ENCODE measurements around the gene SUN5. TPM values are rescaled to one million over a fixed set of nuclear protein-coding genes. Genes with fewer than 3 reads are reported as not detected.

Gene SUN5
- total RNA-seq, 1 experiment from 2014 or later, result not detected

GRCh38 chr20:33005908-33006775 is 1.9 kb upstream of the SUN5 start:
- no peak for DNase-seq
- intact Hi-C loops (cut with micrococcal nuclease; ENCODE audit: unreplicated experiment), result loop anchor here (5.0 to 10.0 kb wide), 2 partner anchors 91 to 101 kb away; no protein-coding TSS in a partner anchor
- no peak for TF ChIP-seq CTCF (IDR thresholded peaks at IDR 0.05; ENCODE audit: insufficient read depth in 1 of 2, low read depth in 1 of 2, low read length in 1 of 2, severe bottlenecking in 1 of 2, unreplicated experiment in 1 of 2)
- BruUV-seq (replicated peaks), result no TSS peak
- H3K9me3 Mint-ChIP-seq (ENCODE audit: unreplicated experiment), result peaks cover 10% of the 10 kb centered on the region
- ChIA-PET CTCF (no interaction called here), POLR2A (no interaction called here)
- H3K27me3 ChIP-seq (replicated peaks; ENCODE audit: control insufficient read depth, insufficient read depth, low read length), result peaks cover 3% of the 10 kb centered on the region
- H3K36me3 Mint-ChIP-seq (ENCODE audit: insufficient read depth, unreplicated experiment), result no peaks in the 10 kb centered on the region
- H3K4me1 Mint-ChIP-seq (ENCODE audit: low read depth, unreplicated experiment), result no peaks in the 10 kb centered on the region
- peaks cover 17% of the 10 kb centered on the region for H3K27me3 Mint-ChIP-seq (ENCODE audit: insufficient read depth, unreplicated experiment)
- no peak overlapping the region for H3K4me3 Mint-ChIP-seq (ENCODE audit: unreplicated experiment)
- no peak overlapping the region for H3K27ac Mint-ChIP-seq (ENCODE audit: unreplicated experiment)
- no peaks in the 10 kb centered on the region for H3K4me1 ChIP-seq
- H3K9me3 ChIP-seq, result peaks cover 10% of the 10 kb centered on the region
- no peaks in the 10 kb centered on the region for H3K36me3 ChIP-seq (ENCODE audit: control insufficient read depth, insufficient read depth, low read length)
- H3K4me3 ChIP-seq (ENCODE audit: low read depth, low read length), result no peak overlapping the region

GRCh38 chr20:33005132-33005566 is 916 bp upstream of the SUN5 start:
- Mint-ChIP-seq H3K4me3 (ENCODE audit: unreplicated experiment) (no peak overlapping the region), H3K9me3 (ENCODE audit: unreplicated experiment) (peaks cover 10% of the 10 kb centered on the region), H3K27ac (ENCODE audit: unreplicated experiment) (no peak overlapping the region), H3K27me3 (ENCODE audit: insufficient read depth, unreplicated experiment) (peaks cover 18% of the 10 kb centered on the region), H3K36me3 (ENCODE audit: insufficient read depth, unreplicated experiment) (no peaks in the 10 kb centered on the region), H3K4me1 (ENCODE audit: low read depth, unreplicated experiment) (no peaks in the 10 kb centered on the region)
- DNase-seq, result peak in 1 of 2 experiments; percentile 42
- BruUV-seq (replicated peaks), result no TSS peak
- ChIA-PET CTCF (no interaction called here), POLR2A (no interaction called here)
- intact Hi-C loops (cut with micrococcal nuclease; ENCODE audit: unreplicated experiment), result loop anchor here (5.0 to 10.0 kb wide), 2 partner anchors 92 to 100 kb away; no protein-coding TSS in a partner anchor
- Histone ChIP-seq H3K36me3 (ENCODE audit: control insufficient read depth, insufficient read depth, low read length) (no peaks in the 10 kb centered on the region), H3K4me1 (no peaks in the 10 kb centered on the region), H3K4me3 (ENCODE audit: low read depth, low read length) (no peak overlapping the region), H3K9me3 (peaks cover 10% of the 10 kb centered on the region), H3K27me3 (replicated peaks; ENCODE audit: control insufficient read depth, insufficient read depth, low read length) (no peaks in the 10 kb centered on the region; the same call in 1 of the 2 replicates)
- peak; percentile 59 to 84 for TF ChIP-seq CTCF (IDR thresholded peaks at IDR 0.05; ENCODE audit: insufficient read depth in 1 of 2, low read depth in 1 of 2, low read length in 1 of 2, severe bottlenecking in 1 of 2, unreplicated experiment in 1 of 2)

- Mint-ChIP-seq H3K4me1 (ENCODE audit: low read depth, unreplicated experiment) (no peaks in the 10 kb centered on the region), H3K27ac (ENCODE audit: unreplicated experiment) (no peak overlapping the region), H3K9me3 (ENCODE audit: unreplicated experiment) (peaks cover 10% of the 10 kb centered on the region), H3K27me3 (ENCODE audit: insufficient read depth, unreplicated experiment) (peaks cover 14% of the 10 kb centered on the region), H3K4me3 (ENCODE audit: unreplicated experiment) (no peak overlapping the region), H3K36me3 (ENCODE audit: insufficient read depth, unreplicated experiment) (no peaks in the 10 kb centered on the region)
- Histone ChIP-seq H3K27me3 (replicated peaks; ENCODE audit: control insufficient read depth, insufficient read depth, low read length) (0 out of 2 replicates have a peak, but pooled peaks cover 1% of the 10 kb centered on the region), H3K4me1 (no peaks in the 10 kb centered on the region), H3K9me3 (peaks cover 10% of the 10 kb centered on the region), H3K4me3 (ENCODE audit: low read depth, low read length) (no peak overlapping the region), H3K36me3 (ENCODE audit: control insufficient read depth, insufficient read depth, low read length) (no peaks in the 10 kb centered on the region)
- no peak for TF ChIP-seq CTCF (IDR thresholded peaks at IDR 0.05; ENCODE audit: insufficient read depth in 1 of 2, low read depth in 1 of 2, low read length in 1 of 2, severe bottlenecking in 1 of 2, unreplicated experiment in 1 of 2)
- no peak for DNase-seq
- ChIA-PET POLR2A (no interaction called here), CTCF (interaction anchor here (1.1 kb wide), 1 partner anchor 94 kb away, joined by 4 read pairs; no protein-coding TSS in a partner anchor)
- intact Hi-C loops (cut with micrococcal nuclease; ENCODE audit: unreplicated experiment), result loop anchor here (10.0 kb wide), 1 partner anchor 97 kb away; no protein-coding TSS in a partner anchor
- BruUV-seq (replicated peaks), result no TSS peak
These were observed 2.0 kb downstream of the SUN5 start for GRCh38 chr20:33002087-33002808.
